NT2/D1 (cell line): ENCODE data around the gene MAML1.
"Not testable (repeated sequence)": the region's sequence is repeated elsewhere in the genome, so short reads cannot be mapped to it uniquely, and the experiment has no call there.

Experiments used
- DNase-seq: peaks from one replicate; pipeline ENCODE4 v3.0.0-alpha.2; 2011; ENCODE audit warnings: low read depth, low spot score
- H3K27me3 ChIP-seq: 2 replicates; pipeline ENCODE4 v1.6.0; 2011; ENCODE audit warnings: mild to moderate bottlenecking; ENCODE audit not compliant: insufficient read length, insufficient read depth
- H3K36me3 ChIP-seq: 2 replicates; pipeline ENCODE4 v1.6.1; 2011; ENCODE audit warnings: mild to moderate bottlenecking, low read length, mixed read lengths; ENCODE audit not compliant: insufficient read depth, insufficient read length
- H3K4me1 ChIP-seq: 2 replicates; pipeline ENCODE4 v1.5.1; 2011; ENCODE audit not compliant: insufficient read depth, insufficient read length
- H3K4me3 ChIP-seq: 2 replicates; pipeline ENCODE4 v1.5.1; 2011; ENCODE audit warnings: low read depth; ENCODE audit not compliant: insufficient read length
- H3K9ac ChIP-seq: 2 replicates; pipeline ENCODE4 v1.6.0; 2011; ENCODE audit warnings: low read depth; ENCODE audit not compliant: insufficient read length
- H3K9me3 ChIP-seq: 2 replicates; pipeline ENCODE4 v1.5.1; 2011; ENCODE audit warnings: mild to moderate bottlenecking, low read length; ENCODE audit not compliant: insufficient read depth
- SUZ12 ChIP-seq: IDR thresholded peaks from 2 replicates; pipeline ENCODE4 v1.6.1; 2011; ENCODE audit not compliant: insufficient read length, insufficient read depth; ENCODE audit errors: extremely low read depth
- YY1 ChIP-seq: IDR thresholded peaks from 2 replicates; pipeline ENCODE4 v1.6.1; 2011; ENCODE audit not compliant: insufficient read length, insufficient read depth
- ZNF274 ChIP-seq: IDR thresholded peaks from 2 replicates; pipeline ENCODE4 v1.6.1; 2011; ENCODE audit warnings: mild to moderate bottlenecking, low read depth, low read length

Gene MAML1

DNA sequence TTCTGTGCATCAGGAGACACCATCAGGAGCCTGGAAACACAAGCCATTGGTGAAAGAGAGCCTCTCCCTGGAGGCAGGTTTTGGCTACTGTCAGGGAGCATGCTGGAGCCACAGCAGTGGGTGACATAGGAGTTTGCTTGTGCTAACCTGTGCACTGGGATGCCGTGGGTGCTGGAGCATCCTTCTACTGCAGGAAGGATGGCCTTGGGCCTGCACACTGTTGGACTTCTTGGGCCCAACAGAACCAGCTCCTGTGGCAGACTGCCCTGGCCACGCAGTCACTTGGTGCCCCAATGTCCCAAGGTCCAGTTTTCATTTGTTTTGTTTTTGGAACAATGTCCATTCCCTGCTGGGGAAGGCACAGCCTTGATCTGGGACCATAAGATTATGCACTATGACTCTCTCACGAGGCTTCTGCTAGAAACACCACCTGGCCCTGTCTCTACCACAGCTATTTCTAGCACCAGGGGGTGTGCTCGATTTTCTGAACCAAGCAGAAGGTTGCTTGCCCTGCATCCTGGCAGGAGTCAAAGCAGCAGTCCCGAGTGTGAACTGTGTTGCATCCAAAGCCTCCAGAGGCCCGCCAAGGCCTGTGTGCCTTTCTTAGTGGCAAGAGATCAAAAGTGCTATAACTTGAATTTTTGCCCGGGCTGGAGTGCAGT, 55.7 kb downstream of the MAML1 start:
- no peak for DNase-seq
- Histone ChIP-seq H3K36me3 (no peaks in the 10 kb centered on the region), H3K27me3 (no peaks in the 10 kb centered on the region), H3K9me3 (no peaks in the 10 kb centered on the region), H3K4me1 (peaks cover 3% of the 10 kb centered on the region), H3K4me3 (no peak overlapping the region), H3K9ac (no peak overlapping the region)
- TF ChIP-seq YY1, result no peak
- TF ChIP-seq SUZ12, result no peak
- TF ChIP-seq ZNF274, result no peak

DNA sequence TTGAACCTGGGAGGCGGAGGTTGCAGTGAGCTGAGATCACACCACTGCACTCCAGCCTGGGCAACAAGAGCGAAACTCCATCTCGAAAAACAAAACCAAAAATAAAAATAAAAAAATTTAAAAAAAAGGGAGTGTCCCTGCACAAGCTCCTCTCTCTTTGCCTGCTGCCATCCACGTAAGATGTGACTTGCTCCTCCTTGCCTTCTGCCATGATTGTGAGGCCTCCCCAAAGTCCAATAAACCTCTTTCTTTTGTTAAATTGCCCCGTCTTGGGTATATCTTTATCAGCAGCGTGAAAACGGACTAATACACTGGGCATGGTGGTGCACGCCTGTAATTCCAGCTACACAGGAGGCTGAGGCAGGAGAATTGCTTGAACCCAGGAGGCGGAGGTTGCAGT, 56.7 kb downstream of the MAML1 start:
- H3K9ac ChIP-seq, H3K9me3 ChIP-seq, DNase-seq, H3K4me3 ChIP-seq, H3K27me3 ChIP-seq, H3K4me1 ChIP-seq, H3K36me3 ChIP-seq: not testable (repeated sequence)

DNA sequence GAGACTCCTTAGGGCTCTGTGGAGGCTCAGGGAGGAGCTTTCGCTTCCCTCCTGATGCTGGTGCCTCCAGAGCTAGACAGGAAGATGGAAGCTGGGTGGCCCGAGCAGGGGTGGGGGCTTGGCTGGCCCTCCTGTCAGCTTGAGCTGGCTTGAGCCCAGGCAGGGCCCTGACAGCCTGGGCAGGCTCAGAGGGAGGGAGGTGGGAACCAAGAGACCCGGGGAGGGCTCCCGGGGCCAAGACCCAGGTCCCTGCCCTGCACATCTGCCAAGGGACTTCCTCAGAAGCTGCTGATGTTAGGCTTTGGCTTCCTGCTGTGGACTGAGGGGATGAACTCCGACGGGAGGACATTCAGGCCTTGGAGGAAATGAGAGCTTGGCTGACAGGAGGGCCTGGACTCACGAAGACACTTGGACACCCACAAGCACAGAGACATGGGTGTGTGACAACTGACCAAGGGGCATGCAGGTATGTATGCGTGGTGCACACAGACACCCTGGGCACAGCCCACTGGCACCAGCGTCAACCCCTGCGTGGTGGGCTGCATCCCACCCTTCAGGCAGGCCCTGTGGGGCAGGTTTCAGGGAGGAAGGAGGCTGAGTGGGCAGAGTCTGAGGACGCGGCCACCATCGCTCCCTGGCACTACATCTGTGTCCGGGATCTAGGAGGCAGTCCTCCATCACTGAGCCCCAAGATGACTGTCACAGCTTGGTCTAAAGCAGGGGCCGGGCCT, 59.4 kb downstream of the MAML1 start:
- Histone ChIP-seq H3K4me3 (no peak overlapping the region), H3K9me3 (no peaks in the 10 kb centered on the region), H3K27me3 (no peaks in the 10 kb centered on the region), H3K36me3 (peaks cover 5% of the 10 kb centered on the region), H3K4me1 (peaks cover 11% of the 10 kb centered on the region), H3K9ac (no peak overlapping the region)
- no peak for DNase-seq
- no peak for TF ChIP-seq ZNF274
- no peak for TF ChIP-seq SUZ12
- no peak for TF ChIP-seq YY1

DNA sequence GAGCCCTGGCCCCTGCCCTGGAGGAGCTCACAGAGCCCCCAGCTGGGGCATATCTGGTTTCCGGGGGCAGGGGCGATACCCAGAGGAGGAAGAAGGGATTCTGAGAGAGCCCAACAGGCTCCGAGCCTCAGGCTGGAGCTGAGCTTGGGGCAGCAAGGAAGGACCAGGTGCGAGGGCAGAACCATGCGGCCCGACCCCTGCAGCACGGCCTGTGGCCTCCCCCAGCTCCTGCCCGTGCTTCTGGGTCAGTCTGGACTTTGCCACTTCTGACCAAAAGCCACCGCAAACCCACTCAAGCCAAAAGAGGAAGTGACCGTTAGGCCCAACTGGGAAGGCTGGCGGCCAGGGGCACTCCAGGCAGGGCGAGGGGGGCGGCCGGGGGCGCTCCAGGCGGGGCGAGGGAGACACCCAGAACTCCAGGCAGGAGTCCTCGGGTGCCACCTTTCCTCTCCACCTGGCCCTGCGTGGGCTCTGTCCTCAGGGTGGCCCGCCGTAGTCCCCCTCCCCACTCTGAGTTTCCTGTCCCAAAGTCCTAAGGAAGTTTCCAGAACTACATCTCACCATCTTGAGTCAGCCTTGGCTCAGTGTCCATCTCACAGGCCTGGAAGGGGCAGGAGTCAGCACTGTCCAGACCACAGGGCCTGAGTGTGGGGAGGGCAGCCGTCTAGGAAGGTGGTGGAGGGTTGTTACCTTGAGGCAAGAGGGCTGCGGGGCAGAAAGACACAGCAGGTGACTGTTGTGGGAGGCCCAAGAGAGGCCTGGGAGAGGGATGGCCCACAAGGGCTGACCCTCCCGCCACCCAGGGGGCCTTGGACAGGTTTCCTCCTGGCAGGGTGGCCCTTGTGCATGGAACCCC, 60.2 kb downstream of the MAML1 start:
- no peak for DNase-seq
- no peaks in the 10 kb centered on the region for H3K9me3 ChIP-seq
- no peak overlapping the region for H3K4me3 ChIP-seq
- H3K27me3 ChIP-seq, result no peaks in the 10 kb centered on the region
- no peak for TF ChIP-seq ZNF274
- TF ChIP-seq YY1, result no peak
- TF ChIP-seq SUZ12, result no peak
- H3K4me1 ChIP-seq, result peaks cover 11% of the 10 kb centered on the region
- H3K36me3 ChIP-seq, result peaks cover 12% of the 10 kb centered on the region
- no peak overlapping the region for H3K9ac ChIP-seq

DNA sequence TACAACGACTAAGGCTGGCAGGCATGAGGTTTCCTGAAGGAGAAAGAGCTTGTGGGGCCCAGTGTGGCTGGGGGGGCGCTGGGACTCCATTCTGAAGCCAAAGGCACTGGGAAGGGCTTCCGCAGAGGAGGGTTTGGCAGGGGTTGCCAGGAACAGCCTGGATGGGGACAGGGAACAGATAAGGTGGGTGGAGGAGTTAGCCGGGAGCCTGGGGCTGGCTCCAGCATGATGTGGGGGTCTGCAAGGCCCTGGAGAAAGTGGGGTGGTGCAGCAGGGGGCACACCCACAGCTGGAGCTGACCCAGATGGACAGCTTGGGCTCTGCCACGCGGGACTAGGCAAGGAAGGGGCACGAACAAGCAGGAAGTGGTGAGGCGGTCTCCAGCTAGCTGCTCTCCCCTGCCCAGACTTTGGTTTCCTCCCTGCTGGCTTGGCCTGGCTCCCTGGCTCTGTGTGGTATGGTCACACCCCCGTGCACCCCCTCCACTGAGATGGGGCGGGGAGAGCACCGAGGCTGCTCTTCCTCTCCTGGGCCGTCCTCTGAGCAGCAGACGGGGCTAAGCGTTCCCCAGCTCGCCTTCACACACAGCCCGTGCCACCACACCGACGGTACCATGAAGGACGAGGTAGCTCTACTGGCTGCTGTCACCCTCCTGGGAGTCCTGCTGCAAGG, 61.0 kb downstream of the MAML1 start, which contains the start of gene LTC4S:
Gene LTC4S (plus strand): TSS at position 519 of the 672 bp plus-strand sequence. CDS start 95 bp downstream, at position 614.
- no peak for DNase-seq
- Histone ChIP-seq H3K4me3 (no peak within 1 kb of the TSS), H3K4me1 (peaks cover 11% of the 10 kb centered on the region), H3K27me3 (no peaks in the 10 kb centered on the region), H3K9ac (peak within 1 kb of the TSS; percentile 81), H3K9me3 (no peaks in the 10 kb centered on the region), H3K36me3 (peaks cover 20% of the 10 kb centered on the region)
- TF ChIP-seq SUZ12, result no peak
- TF ChIP-seq ZNF274, result no peak
- TF ChIP-seq YY1, result no peak

DNA sequence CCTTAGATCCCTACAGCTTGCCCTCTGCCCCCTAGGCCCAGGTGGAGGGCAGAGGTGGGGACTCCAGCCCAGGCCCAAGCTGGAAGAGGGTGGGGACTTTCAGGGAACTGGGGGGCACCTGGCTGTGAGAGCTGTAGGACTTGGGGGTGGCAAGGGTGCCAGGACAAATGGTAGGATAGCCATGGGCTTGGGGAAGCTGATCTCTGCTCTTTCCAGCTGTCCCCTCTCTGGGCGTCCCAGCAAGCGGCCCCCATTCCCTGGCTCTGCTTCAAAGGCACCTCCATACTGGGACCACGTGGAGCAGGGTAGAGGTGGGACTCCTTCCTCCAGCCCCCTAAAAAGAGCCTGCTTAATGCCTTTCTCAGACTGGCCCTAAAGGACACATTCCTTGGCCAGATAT, 61.5 kb downstream of the MAML1 start:
- Histone ChIP-seq H3K27me3 (no peaks in the 10 kb centered on the region), H3K4me1 (peaks cover 11% of the 10 kb centered on the region), H3K9ac (no peak overlapping the region), H3K9me3 (no peaks in the 10 kb centered on the region), H3K36me3 (peaks cover 26% of the 10 kb centered on the region), H3K4me3 (no peak overlapping the region)
- DNase-seq, result no peak
- TF ChIP-seq YY1 (no peak), SUZ12 (no peak), ZNF274 (no peak)

DNA sequence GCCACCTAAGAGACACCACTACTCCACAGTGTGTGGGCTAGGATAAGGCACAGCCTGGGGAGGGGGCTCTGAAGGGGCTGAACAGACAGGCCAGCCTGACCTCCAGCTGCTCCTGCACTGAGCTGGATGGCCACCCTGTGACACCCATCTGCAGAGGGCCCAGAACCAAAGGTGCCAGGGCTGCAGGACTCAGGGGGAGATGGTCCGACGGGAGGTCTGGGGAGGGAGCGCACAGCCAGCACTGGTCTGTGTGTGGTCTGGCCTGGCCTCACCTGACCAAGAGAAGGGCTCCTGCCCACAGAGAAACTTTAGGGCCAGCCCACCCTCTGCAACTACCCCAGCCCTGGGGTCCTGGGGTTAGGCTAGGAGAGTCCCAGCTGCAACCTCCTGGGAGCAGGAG, 62.0 kb downstream of the MAML1 start:
- Histone ChIP-seq H3K9me3 (no peaks in the 10 kb centered on the region), H3K27me3 (no peaks in the 10 kb centered on the region), H3K9ac (peak overlapping the region; percentile 81), H3K4me3 (no peak overlapping the region), H3K36me3 (peaks cover 30% of the 10 kb centered on the region), H3K4me1 (peaks cover 11% of the 10 kb centered on the region)
- no peak for TF ChIP-seq SUZ12
- TF ChIP-seq YY1, result no peak
- TF ChIP-seq ZNF274, result no peak
- no peak for DNase-seq
